Vagina (tissue), 2 donors: Measurements from ENCODE around the gene SLC1A3.
A peak's percentile ranks its signal among the peaks of the same experiment; 100 is the strongest.

ENCODE experiments used
- CTCF ChIP-seq, 3 experiments: fragments of 450-650 bp in 2 of 3; fragments of 200-600 bp in 1 of 3; sonication (generic) in 1 of 3; IDR thresholded peaks; one replicate each; pipeline ENCODE4 v1.5.1; 2017 to 2019; ENCODE audit warnings: antibody characterized with exemption in 3 of 3, mild to moderate bottlenecking in 2 of 3, moderate library complexity in 2 of 3
- POLR2A ChIP-seq, 2 donors: fragments of 450-650 bp; IDR thresholded peaks; one replicate each; pipeline ENCODE4 v1.6.1; 2017; ENCODE audit warnings: antibody characterized with exemption in 2 of 2, mild to moderate bottlenecking in 2 of 2, moderate library complexity in 2 of 2
- POLR2AphosphoS5 ChIP-seq, 2 donors: sonication (generic); formaldehyde crosslinking; IDR thresholded peaks; one replicate each; pipeline ENCODE4 v1.9.0; 2017; ENCODE audit warnings: antibody characterized with exemption in 2 of 2, mild to moderate bottlenecking in 2 of 2, low read depth in 1 of 2; ENCODE audit not compliant: insufficient read depth in 1 of 2

GRCh38 chr5:36690041-36690961 is 83.9 kb downstream of the SLC1A3 start:
- TF ChIP-seq CTCF (IDR thresholded peaks at IDR 0.05) = peak; percentile 57 to 87 (median 60)
- TF ChIP-seq POLR2AphosphoS5 (IDR thresholded peaks at IDR 0.05; ENCODE audit: insufficient read depth in 1 of 2, low read depth in 1 of 2) = no peak
- TF ChIP-seq POLR2A (IDR thresholded peaks at IDR 0.05) = no peak
